Measurements from ENCODE around the gene SHISA3. TPM values are rescaled to one million over a fixed set of nuclear protein-coding genes. Genes with fewer than 3 reads are reported as not detected.

The SHISA3 gene
- total RNA-seq (2022) (not detected in 2 replicates), Bru-seq, nascent RNA (not detected), BruChase-seq, experiment 1, labeled RNA remaining after a 6-hour chase (not detected), BruChase-seq, experiment 2, labeled RNA remaining after a 2-hour chase (not detected)
- long read RNA-seq = 0 reads

DNA sequence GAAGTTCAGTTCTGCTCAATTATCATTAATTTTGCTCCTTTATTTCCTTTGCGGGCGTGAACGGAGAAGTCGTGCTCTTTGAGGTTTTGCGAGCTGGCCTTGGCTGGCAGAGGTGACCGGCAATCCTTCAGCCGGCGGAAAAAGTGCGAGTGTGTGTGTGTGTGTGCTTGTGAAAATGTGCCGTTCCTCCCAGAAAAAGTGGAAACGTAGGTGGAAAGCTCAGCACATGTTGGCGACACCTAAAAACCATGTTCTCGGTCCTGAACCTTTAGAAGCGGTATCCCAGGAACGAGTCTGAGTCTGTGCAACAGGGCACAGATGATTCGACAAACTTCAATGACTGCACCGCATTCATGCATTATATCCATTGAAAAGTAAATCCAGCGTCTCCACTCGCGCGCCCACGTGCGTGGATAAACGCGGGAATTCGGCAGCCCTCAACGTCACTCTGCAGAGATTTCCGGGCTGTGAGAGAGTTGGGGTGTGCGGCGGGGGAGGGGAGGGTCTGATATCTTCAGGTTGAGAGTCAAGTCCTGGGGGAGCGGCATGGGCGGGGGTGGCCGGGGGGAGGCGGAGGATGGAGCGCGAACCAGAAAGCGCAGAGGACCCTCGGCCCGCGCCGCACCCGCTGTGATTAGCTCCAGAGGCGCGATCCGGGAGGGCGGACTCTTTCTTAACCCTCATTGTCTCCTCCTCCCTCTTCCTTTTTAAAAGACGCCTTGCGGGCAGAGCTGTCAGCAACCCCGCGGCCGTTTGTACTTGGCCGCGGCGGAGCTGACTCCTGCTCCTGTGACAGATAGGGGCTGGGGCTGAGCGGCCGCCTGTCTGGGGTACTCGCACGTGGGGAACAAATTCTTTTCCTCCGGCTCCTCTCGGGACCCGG, at the start of gene SHISA3:
TSS of gene SHISA3 (plus strand) at position 737 of the 883 bp plus-strand sequence. CDS start 569 bp downstream, outside the sequence.
- peaks cover 64% of the 10 kb centered on the region for H3K27me3 Mint-ChIP-seq (ENCODE audit: unreplicated experiment)
- H3K4me3 Mint-ChIP-seq (ENCODE audit: low read depth, unreplicated experiment) = peak within 1 kb of the TSS; percentile 52
- TF ChIP-seq CTCF (IDR thresholded peaks at IDR 0.05; ENCODE audit: unreplicated experiment) = no peak
- intact Hi-C loops (cut with micrococcal nuclease; ENCODE audit: unreplicated experiment) = no loop called here
- H3K27ac Mint-ChIP-seq (ENCODE audit: unreplicated experiment) = no peak within 1 kb of the TSS
- CTCF ChIA-PET = no interaction called here
- no peaks in the 10 kb centered on the region for H3K4me1 Mint-ChIP-seq (ENCODE audit: low read depth, unreplicated experiment)
- H3K9me3 Mint-ChIP-seq (ENCODE audit: low read depth, unreplicated experiment) = no peaks in the 10 kb centered on the region
- DNase-seq = peak; percentile 2
- no peaks in the 10 kb centered on the region for H3K36me3 Mint-ChIP-seq (ENCODE audit: insufficient read depth, unreplicated experiment)
- no TSS peak for BruUV-seq (replicated peaks)

DNA sequence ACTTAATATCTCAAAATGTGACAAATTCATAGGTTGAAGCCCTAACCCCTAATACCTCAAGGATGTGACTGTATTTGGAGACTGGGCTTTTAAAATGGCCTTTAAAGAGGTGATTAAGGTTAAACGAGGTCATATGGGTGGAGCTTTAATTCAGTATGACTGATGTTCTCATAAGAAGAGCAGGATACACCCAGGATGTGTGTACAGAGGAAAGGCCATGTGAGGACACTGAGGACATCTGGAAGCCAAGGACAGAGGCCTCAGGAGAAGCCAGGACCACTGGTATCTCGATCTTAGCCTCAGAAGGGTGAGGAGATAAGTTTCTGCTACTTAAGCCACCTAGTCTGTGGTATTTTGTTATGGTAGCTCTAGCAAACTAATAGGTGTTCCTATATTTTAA, 49.0 kb upstream of the SHISA3 start:
- no peak for TF ChIP-seq CTCF (IDR thresholded peaks at IDR 0.05; ENCODE audit: unreplicated experiment)
- CTCF ChIA-PET = no interaction called here
- intact Hi-C loops (cut with micrococcal nuclease; ENCODE audit: unreplicated experiment) = no loop called here
- H3K9me3 Mint-ChIP-seq (ENCODE audit: low read depth, unreplicated experiment) = no peaks in the 10 kb centered on the region
- no peaks in the 10 kb centered on the region for H3K4me1 Mint-ChIP-seq (ENCODE audit: low read depth, unreplicated experiment)
- no TSS peak for BruUV-seq (replicated peaks)
- H3K4me3 Mint-ChIP-seq (ENCODE audit: low read depth, unreplicated experiment) = no peak overlapping the region
- no peaks in the 10 kb centered on the region for H3K36me3 Mint-ChIP-seq (ENCODE audit: insufficient read depth, unreplicated experiment)
- DNase-seq = no peak
- no peak overlapping the region for H3K27ac Mint-ChIP-seq (ENCODE audit: unreplicated experiment)
- H3K27me3 Mint-ChIP-seq (ENCODE audit: unreplicated experiment) = no peaks in the 10 kb centered on the region

GRCh38 chr4:42348692-42349091, 48.6 kb upstream of the SHISA3 start:
- BruUV-seq (replicated peaks) = no TSS peak
- Mint-ChIP-seq H3K36me3 (ENCODE audit: insufficient read depth, unreplicated experiment) (no peaks in the 10 kb centered on the region), H3K27ac (ENCODE audit: unreplicated experiment) (no peak overlapping the region), H3K4me3 (ENCODE audit: low read depth, unreplicated experiment) (no peak overlapping the region), H3K9me3 (ENCODE audit: low read depth, unreplicated experiment) (no peaks in the 10 kb centered on the region), H3K4me1 (ENCODE audit: low read depth, unreplicated experiment) (no peaks in the 10 kb centered on the region), H3K27me3 (ENCODE audit: unreplicated experiment) (peaks cover under 1% of the 10 kb centered on the region)
- no peak for DNase-seq
- CTCF ChIA-PET = no interaction called here
- TF ChIP-seq CTCF (IDR thresholded peaks at IDR 0.05; ENCODE audit: unreplicated experiment) = no peak
- intact Hi-C loops (cut with micrococcal nuclease; ENCODE audit: unreplicated experiment) = no loop called here

DNA sequence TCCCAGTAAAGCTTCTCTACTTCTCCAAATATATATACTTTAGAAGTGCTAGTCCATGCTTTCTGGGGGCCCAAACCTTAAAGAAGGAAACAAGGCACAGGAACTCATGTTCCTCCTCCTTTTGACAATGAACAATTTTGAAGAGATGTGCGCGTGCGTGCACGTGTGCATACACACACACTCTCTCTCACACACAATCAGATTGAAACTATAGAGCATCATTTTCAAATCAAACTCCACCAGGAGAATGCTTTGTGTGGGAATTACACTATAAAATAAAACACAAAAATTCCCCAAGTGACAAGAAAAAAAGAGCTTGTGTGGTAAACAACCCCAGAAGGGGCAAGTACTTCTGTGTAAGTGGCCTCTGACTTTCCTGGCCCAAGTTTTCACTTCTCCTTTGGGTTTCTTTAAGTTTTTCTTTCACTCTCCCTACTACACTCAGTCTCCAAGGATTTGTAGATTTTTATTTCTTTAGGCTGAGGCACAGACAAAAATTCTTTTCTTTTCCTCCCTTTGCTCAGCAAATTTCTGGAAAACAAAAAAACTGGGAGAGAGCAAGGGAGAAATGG, 46.6 kb upstream of the SHISA3 start:
- Mint-ChIP-seq H3K4me3 (ENCODE audit: low read depth, unreplicated experiment) (no peak overlapping the region), H3K27me3 (ENCODE audit: unreplicated experiment) (peaks cover 19% of the 10 kb centered on the region), H3K27ac (ENCODE audit: unreplicated experiment) (no peak overlapping the region), H3K36me3 (ENCODE audit: insufficient read depth, unreplicated experiment) (no peaks in the 10 kb centered on the region), H3K9me3 (ENCODE audit: low read depth, unreplicated experiment) (no peaks in the 10 kb centered on the region), H3K4me1 (ENCODE audit: low read depth, unreplicated experiment) (no peaks in the 10 kb centered on the region)
- no peak for DNase-seq
- BruUV-seq (replicated peaks) = no TSS peak
- intact Hi-C loops (cut with micrococcal nuclease; ENCODE audit: unreplicated experiment) = no loop called here
- CTCF ChIA-PET = no interaction called here
- TF ChIP-seq CTCF (IDR thresholded peaks at IDR 0.05; ENCODE audit: unreplicated experiment) = no peak

Measured in Calu3 (cell line).